HepG2 (cell line): Measurements from ENCODE around the gene SASH1. TPM values are rescaled to one million over a fixed set of nuclear protein-coding genes. Genes with fewer than 3 reads are reported as not detected.

Source experiments
- ATAC-seq: fragments of 200-7000 bp; cut with Tn5 transposase; 3 replicates; pipeline ENCODE4 v1.9.1; 2020; ENCODE audit warnings: mild to moderate bottlenecking, moderate library complexity
- BruUV-seq: library from RNA; stranded (reverse); fragments of 400-500 nt; replicated peaks from 2 replicates; lab custom pipeline; 2021; lab: Mats Ljungman, UMichigan
- CTCF ChIA-PET: fragments of 300-600 bp; formaldehyde crosslinking; extraction: SDS; loops from one replicate; lab custom pipeline; 2021; ENCODE audit warnings: low total read pairs, inconsistent platforms, low intra/inter-chr PET ratio; lab: Yijun Ruan, JAX
- POLR2A ChIA-PET: fragments of 350-600 bp; sonication (Branson Sonifier 250); formaldehyde crosslinking; loops from one replicate; lab custom pipeline; 2020; ENCODE audit warnings: antibody characterized with exemption, inconsistent platforms; lab: Yijun Ruan, JAX
- DNase-seq: peaks from one replicate; pipeline ENCODE4 v3.0.0-alpha.2; 2015; ENCODE audit warnings: low spot score
- FAIRE-seq: peaks from 3 replicates; lab custom pipeline; 2011; peaks lifted over from hg19 to GRCh38; lab: Jason Lieb, UNC
- H2AFZ ChIP-seq: one replicate; pipeline ENCODE4 v1.6.1; 2011; ENCODE audit warnings: low read length, inconsistent platforms
- H3K27ac ChIP-seq: fragments of 300-600 bp; 3 replicates; pipeline ENCODE4 v1.8.0; 2011; ENCODE audit warnings: mixed run types, mild to moderate bottlenecking, mixed read lengths, low read length, inconsistent platforms; ENCODE audit not compliant: insufficient read depth; ENCODE audit errors: extremely low read length
- H3K27me3 ChIP-seq, 2 experiments: fragments of 200-600 bp in 1 of 2; 2 replicates in 1 of 2; 3 replicates in 1 of 2; pipeline versions ENCODE4 v1.6.0 to v1.8.0; 2011; ENCODE audit warnings: low read length in 2 of 2, mild to moderate bottlenecking in 2 of 2, moderate library complexity in 2 of 2, inconsistent platforms in 1 of 2; ENCODE audit not compliant: insufficient read depth in 2 of 2, control insufficient read depth in 1 of 2
- H3K36me3 ChIP-seq, 2 experiments: fragments of 200-600 bp in 1 of 2; replicated peaks in 1 of 2; 2 replicates in 1 of 2; 3 replicates in 1 of 2; pipeline versions ENCODE4 v1.5.1 to v1.8.0; 2011; ENCODE audit warnings: low read length in 2 of 2, inconsistent platforms in 1 of 2; ENCODE audit not compliant: insufficient read depth in 2 of 2, control insufficient read depth in 1 of 2
- H3K4me1 ChIP-seq: 2 replicates; pipeline ENCODE4 v1.5.1; 2012; ENCODE audit warnings: low read length, inconsistent platforms; ENCODE audit not compliant: insufficient read depth
- H3K4me2 ChIP-seq: 2 replicates; pipeline ENCODE4 v1.6.0; 2011; ENCODE audit warnings: low read depth, low read length, inconsistent platforms
- H3K4me3 ChIP-seq, 3 experiments: fragments of 200-600 bp in 1 of 3; sonication (generic), shearing (Covaris generic) in 1 of 3; replicated peaks in 1 of 3; 2 replicates each; pipeline ENCODE4 v1.5.1; 2011 to 2016; ENCODE audit warnings: low read length in 3 of 3, inconsistent platforms in 2 of 3, low read depth in 2 of 3, mild to moderate bottlenecking in 2 of 3, control low read depth in 1 of 3, mixed read lengths in 1 of 3; ENCODE audit not compliant: insufficient read depth in 1 of 3
- H3K79me2 ChIP-seq: one replicate; pipeline ENCODE4 v1.6.1; 2011; ENCODE audit warnings: low read length, inconsistent platforms; ENCODE audit not compliant: insufficient read depth
- H3K9ac ChIP-seq: 2 replicates; pipeline ENCODE4 v1.6.0; 2011; ENCODE audit warnings: mild to moderate bottlenecking, low read depth, low read length, inconsistent platforms; ENCODE audit not compliant: insufficient read depth
- H3K9me3 ChIP-seq: 2 replicates; pipeline ENCODE4 v1.5.1; 2012; ENCODE audit warnings: mild to moderate bottlenecking, low read length
- H4K20me1 ChIP-seq: 2 replicates; pipeline ENCODE4 v1.6.0; 2011; ENCODE audit warnings: inconsistent platforms, mild to moderate bottlenecking, low read length, moderate library complexity; ENCODE audit not compliant: insufficient read depth
- ATF7 ChIP-seq, 2 experiments: fragments of 450-650 bp in 1 of 2; sonication (generic) in 1 of 2; formaldehyde crosslinking in 1 of 2; IDR thresholded peaks; 2 replicates each; pipeline versions ENCODE4 v1.4.0 to v1.6.1; 2016 to 2020; ENCODE audit warnings: antibody characterized with exemption in 1 of 2, mild to moderate bottlenecking in 1 of 2, missing genetic modification reagents in 1 of 2
- EED ChIP-seq: sonication (generic); formaldehyde crosslinking; IDR thresholded peaks from 2 replicates; pipeline ENCODE4 v1.5.0; 2020; ENCODE audit warnings: mild to moderate bottlenecking, missing genetic modification reagents
- HOMEZ ChIP-seq: IDR thresholded peaks from 2 replicates; pipeline ENCODE4 v1.6.1; 2016; ENCODE audit warnings: low read depth
- MIXL1 ChIP-seq: IDR thresholded peaks from 2 replicates; pipeline ENCODE4 v1.6.1; 2016
- NBN ChIP-seq: fragments of 450-650 bp; conservative IDR thresholded peaks from 2 replicates; pipeline ENCODE4 v1.6.1; 2017
- NRL ChIP-seq: sonication (generic); formaldehyde crosslinking; IDR thresholded peaks from 2 replicates; pipeline ENCODE4 v1.5.0; 2020; ENCODE audit warnings: missing genetic modification reagents, mild to moderate bottlenecking, moderate library complexity, borderline replicate concordance
- PHF8 ChIP-seq: sonication (generic); formaldehyde crosslinking; IDR thresholded peaks from 2 replicates; pipeline ENCODE4 v1.5.0; 2020; ENCODE audit warnings: missing genetic modification reagents
- SP5 ChIP-seq: IDR thresholded peaks from 2 replicates; pipeline ENCODE4 v1.6.1; 2016; ENCODE audit warnings: low read depth, borderline replicate concordance
- SRF ChIP-seq: IDR thresholded peaks from 2 replicates; pipeline ENCODE4 v1.6.1; 2011; ENCODE audit warnings: mild to moderate bottlenecking, low read depth, low read length, moderate library complexity
- SYNCRIP ChIP-seq: fragments of 200-400 bp; formaldehyde crosslinking; IDR thresholded peaks from 2 replicates; pipeline ENCODE4 v1.6.1; 2018; ENCODE audit warnings: mild to moderate bottlenecking, low read depth, low read length; ENCODE audit not compliant: insufficient read depth
- TIGD3 ChIP-seq: sonication (generic); formaldehyde crosslinking; IDR thresholded peaks from 2 replicates; pipeline ENCODE4 v1.5.1; 2020; ENCODE audit warnings: mild to moderate bottlenecking, missing genetic modification reagents, borderline replicate concordance
- ZNF33B ChIP-seq: sonication (generic); formaldehyde crosslinking; IDR thresholded peaks from 2 replicates; pipeline ENCODE4 v1.5.1; 2020; ENCODE audit warnings: mild to moderate bottlenecking, missing genetic modification reagents
- ZNF605 ChIP-seq: sonication (generic); formaldehyde crosslinking; IDR thresholded peaks from 2 replicates; pipeline ENCODE4 v1.8.0; 2022; ENCODE audit warnings: mild to moderate bottlenecking, missing genetic modification reagents
- ZNF672 ChIP-seq: sonication (generic); formaldehyde crosslinking; IDR thresholded peaks from 2 replicates; pipeline ENCODE4 v1.8.1; 2022; ENCODE audit warnings: missing genetic modification reagents
- ZNF747 ChIP-seq: sonication (generic); formaldehyde crosslinking; IDR thresholded peaks from 2 replicates; pipeline ENCODE4 v1.8.1; 2023; ENCODE audit warnings: missing genetic modification reagents, mild to moderate bottlenecking, borderline replicate concordance
- ZNF780A ChIP-seq: sonication (generic); formaldehyde crosslinking; IDR thresholded peaks from 2 replicates; pipeline ENCODE4 v1.8.0; 2022; ENCODE audit warnings: mild to moderate bottlenecking, missing genetic modification reagents, moderate library complexity
- WGBS: methylation state at CpG from one replicate; pipeline ENCODE4 v1.1.6; 2017; ENCODE audit warnings: low lambda C conversion rate; 5-methylcytosine and 5-hydroxymethylcytosine counted together
- in situ Hi-C: cut with HindIII; loops from 2 replicates; pipeline ENCODE4 v1.10.0; 2017; ENCODE audit warnings: low pct_unique_long_range_greater_than_20kb; ENCODE audit not compliant: extremely low pct_ligation_motif_present
- intact Hi-C: fragments of 100-400 bp; cut with micrococcal nuclease; formaldehyde crosslinking; loops from one replicate; pipeline ENCODE4 v1.10.0; 2022; ENCODE audit not compliant: unreplicated experiment
- polyA plus RNA-seq, 8 experiments: library from polyadenylated mRNA; depleted of rRNA in 3 of 8; stranded (reverse) in 7 of 8; unstranded in 1 of 8; fragments of >200 nt; fragmentation: Illumina TruSeq in 4 of 8; extraction: Trizol in 4 of 8; gene quantifications; 2 replicates each; pipeline versions ENCODE4 v1.2.1 to v1.2.3, GENCODE V29; 2011 to 2016; ENCODE audit warnings: low read depth in 4 of 8, missing spikeins in 1 of 8, mixed read lengths in 1 of 8; ENCODE audit not compliant: insufficient read depth in 1 of 8
- total RNA-seq, 5 experiments: library from RNA; depleted of rRNA; stranded (reverse); fragments of >200 nt; fragmentation: Illumina TruSeq; extraction: Trizol; gene quantifications; 2 replicates each; pipeline ENCODE4 v1.2.3, GENCODE V29; 2016; ENCODE audit warnings: low read depth in 1 of 5

Gene SASH1
- total and polyA plus RNA-seq, 2 of the 13 experiments (the other 11 are each of a cell fraction or from before 2014, with no cell fraction given), result 7.5 to 8.2 TPM

GRCh38 chr6:148467926-148468325 lies 125.3 kb downstream of the SASH1 start:
- Histone ChIP-seq H3K4me2 (no peak overlapping the region), H3K27ac (no peak overlapping the region), H3K79me2 (no peaks in the 10 kb centered on the region), H3K4me3 (no peak overlapping the region), H3K36me3 (peaks cover 1 to 19% of the 10 kb centered on the region in 2 experiments; a peak in 3 of 5 replicates), H3K9ac (no peak overlapping the region), H4K20me1 (0 out of 2 replicates have a peak, but pooled peaks cover 4% of the 10 kb centered on the region), H2AFZ (no peak overlapping the region), H3K27me3 (no peaks in the 10 kb centered on the region), H3K4me1 (no peaks in the 10 kb centered on the region), H3K9me3 (no peaks in the 10 kb centered on the region)
- BruUV-seq, result no TSS peak
- FAIRE-seq, result no peak
- intact Hi-C loops (no loop called here), in situ Hi-C loops (no loop called here)
- TF ChIP-seq ZNF780A (CRISPR knock-in tag) (no peak), PHF8 (no peak), SYNCRIP (no peak), ATF7 (IDR thresholded peaks at IDR 0.05) (no peak), ATF7 (CRISPR knock-in tag; IDR thresholded peaks at IDR 0.05) (no peak), NRL (CRISPR knock-in tag) (no peak), MIXL1 (no peak), ZNF33B (CRISPR knock-in tag) (no peak), EED (CRISPR knock-in tag) (no peak), ZNF672 (CRISPR knock-in tag) (no peak), ZNF747 (CRISPR knock-in tag) (no peak), SP5 (CRISPR knock-in tag) (no peak), SRF (no peak), TIGD3 (CRISPR knock-in tag) (no peak), ZNF605 (CRISPR knock-in tag) (no peak), NBN (no peak), HOMEZ (CRISPR knock-in tag) (no peak)
- ChIA-PET CTCF (no interaction called here), POLR2A (no interaction called here)
- 89% methylated on average over 4 of the region's 4 CpGs for WGBS
- no peak for ATAC-seq
- DNase-seq, result no peak
